Stomach (tissue), 9 donors: ENCODE results near the gene TNNI2. TPM values are rescaled to one million over a fixed set of nuclear protein-coding genes. Genes with fewer than 3 reads are reported as not detected.

Source experiments
- DNase-seq, 2 donors: peaks; one replicate each; pipeline versions ENCODE4 v3.0.0 to v3.0.0-alpha.2; 2013 to 2019
- H3K27ac ChIP-seq, 5 donors: fragments of 200-600 bp in 4 of 5; sonication (generic) in 4 of 5; one replicate each; pipeline ENCODE4 v1.5.1; 2013 to 2019; ENCODE audit warnings: mild to moderate bottlenecking in 1 of 5, moderate library complexity in 1 of 5
- H3K27me3 ChIP-seq, 3 donors: fragments of 200-600 bp; sonication (generic); one replicate each; pipeline ENCODE4 v1.5.1; 2017 to 2019; ENCODE audit warnings: mixed run types in 1 of 3
- H3K36me3 ChIP-seq, 4 donors: fragments of 200-600 bp; sonication (generic); 1 replicate in 3 of 4; 2 replicates in 1 of 4; pipeline ENCODE4 v1.5.1; 2016 to 2019
- H3K4me1 ChIP-seq, 4 donors: fragments of 200-600 bp; sonication (generic); one replicate each; pipeline ENCODE4 v1.5.1; 2016 to 2019
- H3K4me3 ChIP-seq, 4 donors: fragments of 200-600 bp; sonication (generic) in 3 of 4; one replicate each; pipeline ENCODE4 v1.5.1; 2016 to 2019; ENCODE audit warnings: mild to moderate bottlenecking in 1 of 4
- H3K9me3 ChIP-seq, 4 donors: fragments of 200-600 bp; sonication (generic); one replicate each; pipeline ENCODE4 v1.5.1; 2016 to 2019
- EP300 ChIP-seq: sonication (generic); formaldehyde crosslinking; IDR thresholded peaks from one replicate; pipeline ENCODE4 v1.6.1; 2017; ENCODE audit warnings: antibody characterized with exemption
- POLR2A ChIP-seq, 4 donors: fragments of 450-650 bp; IDR thresholded peaks; one replicate each; pipeline ENCODE4 v1.6.1; 2016; ENCODE audit warnings: antibody characterized with exemption in 4 of 4, control low read depth in 2 of 4, mild to moderate bottlenecking in 1 of 4, moderate library complexity in 1 of 4
- POLR2AphosphoS5 ChIP-seq, 3 donors: sonication (generic); formaldehyde crosslinking; IDR thresholded peaks; one replicate each; pipeline ENCODE4 v1.6.1; 2016; ENCODE audit warnings: antibody characterized with exemption in 3 of 3
- WGBS, 5 donors: extraction: QIAGEN DNeasy Blood & Tissue Kit in 3 of 5; methylation state at CpG; one replicate each; pipeline versions ENCODE4 v1.1.5 to v1.1.7; 2013 to 2018; 5-methylcytosine and 5-hydroxymethylcytosine counted together
- intact Hi-C: fragments of 100-400 bp; cut with DNase I; formaldehyde crosslinking; loops from one replicate; pipeline ENCODE4 v1.15.1; 2023; ENCODE audit warnings: low total_unique reads
- polyA plus RNA-seq, 3 donors: library from polyadenylated mRNA; stranded (reverse); fragments of 200-250 nt; gene quantifications; one replicate each; pipeline ENCODE4 v1.2.3, GENCODE V29; 2013
- total RNA-seq, 5 donors: library from RNA; depleted of rRNA; stranded (reverse); fragments of >200 nt; gene quantifications; one replicate each; pipeline versions ENCODE4 v1.1.0 to v1.2.3, GENCODE V29; 2014 to 2016
- TF ChIP-seq, protein P1 (sequence below), 7 experiments: fragments of 450-650 bp in 4 of 7; fragments of 200-600 bp in 3 of 7; sonication (generic) in 3 of 7; IDR thresholded peaks; one replicate each; pipeline ENCODE4 v1.5.1; 2016 to 2019; ENCODE audit warnings: antibody characterized with exemption in 7 of 7, control low read depth in 2 of 7, mild to moderate bottlenecking in 1 of 7
- donor health status: healthy with polysubstance abuse.
- donor health status: Bipolar disorder and iron deficiency.
- donor health status: healthy.

TNNI2 gene
- total and polyA plus RNA-seq, 8 donors = 0.93 to 23.4 (median 12.1) TPM; not detected in 4

DNA sequence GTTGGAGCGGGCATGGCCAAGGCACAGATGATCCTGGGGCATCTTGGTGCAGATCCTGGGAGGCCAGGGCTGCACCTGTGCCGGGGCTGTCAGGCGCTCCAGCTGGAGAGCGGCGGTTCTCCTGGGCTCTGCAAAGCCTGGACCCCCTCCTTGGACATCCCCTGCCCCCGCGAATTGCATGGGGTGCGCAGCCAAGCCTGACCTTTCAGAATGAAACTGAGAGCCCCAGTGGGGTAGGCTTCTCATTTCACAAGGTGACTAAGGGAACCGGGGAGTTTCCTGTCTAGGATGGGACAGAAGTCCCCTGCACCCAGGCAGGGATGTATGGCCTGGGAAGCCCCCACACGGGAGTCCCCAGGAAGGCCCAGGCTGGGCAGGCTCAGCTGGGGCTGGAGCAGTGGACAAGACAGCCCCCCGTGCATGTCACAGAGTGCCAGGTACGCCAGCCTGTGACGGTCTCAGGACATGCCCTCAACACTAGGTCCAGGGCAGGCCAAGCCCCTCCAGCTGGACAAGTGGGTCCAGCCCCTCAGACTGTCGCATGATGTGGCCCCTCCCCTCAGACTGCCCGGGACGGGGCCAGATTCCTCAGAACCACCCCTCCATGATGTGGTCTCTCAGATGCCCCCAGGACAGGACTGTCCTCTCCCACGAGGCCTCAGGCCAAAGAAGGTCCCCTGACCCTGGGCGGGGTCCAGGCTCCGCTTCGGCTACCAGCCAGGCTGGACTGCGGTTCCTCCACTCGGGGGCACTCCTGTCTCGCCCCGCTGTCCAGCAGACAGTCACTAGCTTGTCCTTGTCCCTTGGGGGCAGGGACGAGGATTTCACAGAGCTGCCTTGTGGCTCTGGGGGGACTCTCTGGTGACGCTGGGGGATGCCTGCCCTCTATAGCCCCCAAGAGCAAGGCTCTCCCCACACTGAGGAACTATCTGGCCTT lies 16.4 kb downstream of the TNNI2 start:
- Histone ChIP-seq H3K9me3 (no peaks in the 10 kb centered on the region), H3K36me3 (no peaks in the 10 kb centered on the region), H3K4me3 (peak overlapping the region; percentile 19 to 45 (median 39)), H3K27me3 (no peaks in the 10 kb centered on the region), H3K27ac (peak overlapping the region in 1 of 5 donors; percentile 22), H3K4me1 (peaks cover 0 to 54% (median 9%) of the 10 kb centered on the region in 4 donors)
- no peak for DNase-seq
- intact Hi-C loops = no loop called here
- TF ChIP-seq POLR2A (IDR thresholded peaks at IDR 0.05) = no peak
- no peak for TF ChIP-seq POLR2AphosphoS5 (IDR thresholded peaks at IDR 0.05)
- no peak for TF ChIP-seq EP300
- TF ChIP-seq, protein P1, sequence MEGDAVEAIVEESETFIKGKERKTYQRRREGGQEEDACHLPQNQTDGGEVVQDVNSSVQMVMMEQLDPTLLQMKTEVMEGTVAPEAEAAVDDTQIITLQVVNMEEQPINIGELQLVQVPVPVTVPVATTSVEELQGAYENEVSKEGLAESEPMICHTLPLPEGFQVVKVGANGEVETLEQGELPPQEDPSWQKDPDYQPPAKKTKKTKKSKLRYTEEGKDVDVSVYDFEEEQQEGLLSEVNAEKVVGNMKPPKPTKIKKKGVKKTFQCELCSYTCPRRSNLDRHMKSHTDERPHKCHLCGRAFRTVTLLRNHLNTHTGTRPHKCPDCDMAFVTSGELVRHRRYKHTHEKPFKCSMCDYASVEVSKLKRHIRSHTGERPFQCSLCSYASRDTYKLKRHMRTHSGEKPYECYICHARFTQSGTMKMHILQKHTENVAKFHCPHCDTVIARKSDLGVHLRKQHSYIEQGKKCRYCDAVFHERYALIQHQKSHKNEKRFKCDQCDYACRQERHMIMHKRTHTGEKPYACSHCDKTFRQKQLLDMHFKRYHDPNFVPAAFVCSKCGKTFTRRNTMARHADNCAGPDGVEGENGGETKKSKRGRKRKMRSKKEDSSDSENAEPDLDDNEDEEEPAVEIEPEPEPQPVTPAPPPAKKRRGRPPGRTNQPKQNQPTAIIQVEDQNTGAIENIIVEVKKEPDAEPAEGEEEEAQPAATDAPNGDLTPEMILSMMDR (IDR thresholded peaks at IDR 0.05) = no peak
- 68 to 78% (median 72%) methylated on average over 13 to 26 of the region's 26 CpGs for WGBS, 5 donors

DNA sequence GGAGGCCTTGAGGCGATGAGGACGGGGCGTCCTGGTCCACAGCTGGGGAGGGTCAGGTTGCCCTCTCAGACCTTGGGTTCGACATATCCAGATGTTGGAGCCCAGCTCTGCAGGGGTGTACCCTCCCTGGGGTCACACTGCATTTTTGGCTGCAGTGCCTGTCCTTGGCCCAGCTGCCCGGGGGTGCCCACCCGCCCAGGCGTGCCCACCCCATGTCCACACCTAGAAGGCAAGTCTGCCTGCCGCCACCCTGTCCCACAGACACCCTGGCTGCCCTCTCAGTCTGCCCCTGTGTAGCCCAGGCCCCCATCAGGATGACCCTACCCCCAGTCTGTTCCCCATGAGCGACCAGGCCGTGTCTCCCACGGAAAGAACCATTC lies 17.1 kb downstream of the TNNI2 start:
- no peaks in the 10 kb centered on the region for H3K9me3 ChIP-seq
- intact Hi-C loops = no loop called here
- peak overlapping the region in 1 of 4 donors; percentile 42 for H3K4me3 ChIP-seq
- no peak for DNase-seq
- WGBS, 5 donors = 90 to 98% (median 91%) methylated on average over 10 to 11 of the region's 11 CpGs; no CpG with 5 or more reads in 1 of the 5 donors
- TF ChIP-seq EP300 = no peak
- no peak for TF ChIP-seq POLR2AphosphoS5 (IDR thresholded peaks at IDR 0.05)
- H3K4me1 ChIP-seq = peaks cover 0 to 51% (median 9%) of the 10 kb centered on the region in 4 donors
- no peaks in the 10 kb centered on the region for H3K36me3 ChIP-seq
- H3K27ac ChIP-seq = no peak overlapping the region
- H3K27me3 ChIP-seq = no peaks in the 10 kb centered on the region

DNA sequence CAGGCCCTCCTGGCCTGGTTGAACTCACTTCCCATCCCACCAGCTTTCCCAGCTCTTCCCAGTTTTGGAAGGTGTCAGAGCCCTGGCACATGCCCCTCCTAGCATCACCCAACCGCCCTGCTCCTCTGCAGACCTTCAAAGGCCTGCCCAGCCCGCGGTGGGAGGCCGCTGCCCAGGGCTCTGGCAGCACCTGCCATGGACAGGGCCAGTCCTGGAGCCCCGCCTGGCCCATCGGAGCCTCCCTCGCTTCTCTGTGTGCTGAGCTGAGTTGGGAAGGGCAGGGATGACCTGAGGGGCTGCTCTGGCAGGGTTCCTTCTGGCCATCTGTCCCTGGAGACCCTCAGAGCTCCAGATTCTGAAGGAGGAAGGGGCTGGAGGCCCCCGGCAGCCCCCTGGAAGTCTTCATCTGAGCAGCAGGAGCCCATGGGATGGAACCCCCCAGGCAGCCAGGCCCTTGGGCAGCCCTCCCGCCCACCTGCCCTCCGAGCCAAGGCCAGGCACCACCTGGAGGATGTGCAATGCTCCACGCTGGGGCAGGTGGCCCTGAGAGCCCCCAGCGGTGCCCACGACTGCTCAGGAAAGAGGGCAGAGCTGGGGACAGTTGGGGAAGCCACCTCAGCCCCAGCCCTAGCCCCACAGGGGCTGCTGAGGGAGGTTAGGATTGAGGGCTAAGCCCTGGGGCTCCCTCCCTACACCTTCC lies 17.7 kb downstream of the TNNI2 start:
- Histone ChIP-seq H3K4me1 (peaks cover 0 to 45% (median 9%) of the 10 kb centered on the region in 4 donors), H3K27ac (no peak overlapping the region), H3K9me3 (no peaks in the 10 kb centered on the region), H3K36me3 (no peaks in the 10 kb centered on the region), H3K4me3 (no peak overlapping the region), H3K27me3 (no peaks in the 10 kb centered on the region)
- intact Hi-C loops = no loop called here
- WGBS, 5 donors = 90 to 95% (median 90%) methylated on average over 7 to 13 of the region's 13 CpGs
- no peak for DNase-seq
- TF ChIP-seq, protein P1 (IDR thresholded peaks at IDR 0.05) = no peak
- no peak for TF ChIP-seq EP300

DNA sequence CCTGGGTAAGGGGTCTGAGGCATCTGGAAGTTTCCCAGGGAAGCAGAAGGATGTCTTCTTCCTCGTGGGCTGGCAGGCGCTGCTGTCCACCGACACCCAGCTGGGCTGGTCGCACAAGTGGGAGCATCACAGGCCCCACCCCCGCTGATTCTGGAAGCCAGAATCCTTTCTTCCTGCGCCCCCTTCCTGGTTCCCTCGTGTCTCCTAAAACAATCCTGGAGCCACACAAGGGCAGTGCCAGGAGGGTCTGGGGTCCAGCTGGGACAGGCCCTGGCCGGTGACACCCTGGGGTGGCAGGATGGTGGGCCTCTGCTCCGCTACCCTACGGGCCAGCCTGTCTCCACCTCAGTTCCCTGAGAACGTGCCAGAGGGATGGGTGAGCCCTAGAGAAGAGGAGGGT lies 18.3 kb downstream of the TNNI2 start:
- H3K27me3 ChIP-seq = no peaks in the 10 kb centered on the region
- intact Hi-C loops = no loop called here
- no peaks in the 10 kb centered on the region for H3K36me3 ChIP-seq
- TF ChIP-seq EP300 (no peak), POLR2A (IDR thresholded peaks at IDR 0.05) (no peak), POLR2AphosphoS5 (IDR thresholded peaks at IDR 0.05) (no peak)
- TF ChIP-seq, protein P1 (IDR thresholded peaks at IDR 0.05) = no peak
- H3K27ac ChIP-seq = no peak overlapping the region
- H3K4me1 ChIP-seq = peaks cover 0 to 39% (median 8%) of the 10 kb centered on the region in 4 donors
- no peak for DNase-seq
- H3K9me3 ChIP-seq = no peaks in the 10 kb centered on the region
- WGBS, 5 donors = 80 to 85% (median 83%) methylated on average over 4 to 11 of the region's 11 CpGs
- H3K4me3 ChIP-seq = no peak overlapping the region
